ENCODE data around the gene CBLC.

- TF ChIP-seq POLR2A (IDR thresholded peaks at IDR 0.05) (no peak), CTCF (IDR thresholded peaks at IDR 0.05) (no peak)
These were observed 4.7 kb upstream of the CBLC start for GRCh38 chr19:44772959-44773358.
